ENCODE data around the gene AK8. TPM values are rescaled to one million over a fixed set of nuclear protein-coding genes. Genes with fewer than 3 reads are reported as not detected.

AK8 gene
- total RNA-seq, 1 donor from 2014 or later, result 0.22 TPM

DNA sequence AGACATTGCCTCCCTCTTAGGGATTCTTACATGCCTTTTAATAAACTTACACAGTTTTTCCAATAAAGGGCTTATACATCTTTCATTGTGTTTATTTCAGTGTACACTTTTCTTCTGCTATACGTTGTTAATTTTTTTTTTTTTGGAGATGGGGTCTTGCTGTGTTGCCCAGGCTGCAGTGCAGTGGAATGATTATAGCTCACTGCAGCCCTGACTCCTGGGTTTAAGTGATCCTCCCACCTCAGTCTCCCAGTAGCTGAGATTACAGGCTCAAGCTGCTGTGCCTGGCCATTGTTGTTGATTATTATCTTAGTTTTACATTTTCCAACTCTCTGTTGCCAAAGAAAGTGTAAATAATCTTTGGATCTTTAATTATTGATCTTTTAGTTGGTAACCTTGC, 118.0 kb downstream of the AK8 start:
- Mint-ChIP-seq H3K27me3 (ENCODE audit: low read depth) (peaks cover 42% of the 10 kb centered on the region), H3K4me1 (ENCODE audit: low read depth) (no peaks in the 10 kb centered on the region), H3K27ac (ENCODE audit: unreplicated experiment) (no peak overlapping the region), H3K4me3 (ENCODE audit: unreplicated experiment) (no peak overlapping the region), H3K9me3 (ENCODE audit: low read depth) (peaks cover 2% of the 10 kb centered on the region), H3K36me3 (ENCODE audit: low read depth) (peaks cover 1% of the 10 kb centered on the region)
- TF ChIP-seq, protein P1, sequence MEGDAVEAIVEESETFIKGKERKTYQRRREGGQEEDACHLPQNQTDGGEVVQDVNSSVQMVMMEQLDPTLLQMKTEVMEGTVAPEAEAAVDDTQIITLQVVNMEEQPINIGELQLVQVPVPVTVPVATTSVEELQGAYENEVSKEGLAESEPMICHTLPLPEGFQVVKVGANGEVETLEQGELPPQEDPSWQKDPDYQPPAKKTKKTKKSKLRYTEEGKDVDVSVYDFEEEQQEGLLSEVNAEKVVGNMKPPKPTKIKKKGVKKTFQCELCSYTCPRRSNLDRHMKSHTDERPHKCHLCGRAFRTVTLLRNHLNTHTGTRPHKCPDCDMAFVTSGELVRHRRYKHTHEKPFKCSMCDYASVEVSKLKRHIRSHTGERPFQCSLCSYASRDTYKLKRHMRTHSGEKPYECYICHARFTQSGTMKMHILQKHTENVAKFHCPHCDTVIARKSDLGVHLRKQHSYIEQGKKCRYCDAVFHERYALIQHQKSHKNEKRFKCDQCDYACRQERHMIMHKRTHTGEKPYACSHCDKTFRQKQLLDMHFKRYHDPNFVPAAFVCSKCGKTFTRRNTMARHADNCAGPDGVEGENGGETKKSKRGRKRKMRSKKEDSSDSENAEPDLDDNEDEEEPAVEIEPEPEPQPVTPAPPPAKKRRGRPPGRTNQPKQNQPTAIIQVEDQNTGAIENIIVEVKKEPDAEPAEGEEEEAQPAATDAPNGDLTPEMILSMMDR (IDR thresholded peaks at IDR 0.05), result no peak
- peak; percentile 6 for DNase-seq (ENCODE audit: low spot score)

DNA sequence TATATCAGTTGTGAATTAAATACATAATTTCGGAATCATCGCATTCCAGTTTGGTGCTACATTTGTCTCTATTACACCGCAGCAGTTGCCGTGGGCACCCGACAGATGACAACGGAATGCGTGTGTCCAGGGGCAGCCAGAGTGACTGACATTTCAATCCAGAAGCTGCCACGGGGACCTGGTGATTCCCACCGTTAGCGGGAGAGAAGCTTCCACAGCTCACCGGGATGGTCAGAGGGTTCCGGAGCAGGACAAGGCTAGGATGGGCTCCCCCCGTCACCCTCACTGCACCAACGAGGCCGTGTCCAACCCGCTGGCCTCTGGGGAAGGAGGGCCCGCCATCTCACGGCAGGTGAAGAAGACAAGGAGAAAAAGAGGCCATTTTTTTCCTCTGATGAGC, 121.1 kb downstream of the AK8 start:
- DNase-seq (ENCODE audit: low spot score), result peak; percentile 68
- Mint-ChIP-seq H3K4me1 (ENCODE audit: low read depth) (peaks cover 7% of the 10 kb centered on the region), H3K27me3 (ENCODE audit: low read depth) (peaks cover 35% of the 10 kb centered on the region), H3K27ac (ENCODE audit: unreplicated experiment) (no peak overlapping the region), H3K9me3 (ENCODE audit: low read depth) (no peaks in the 10 kb centered on the region), H3K36me3 (ENCODE audit: low read depth) (peaks cover 1% of the 10 kb centered on the region), H3K4me3 (ENCODE audit: unreplicated experiment) (no peak overlapping the region)
- TF ChIP-seq, protein P1 (IDR thresholded peaks at IDR 0.05), result no peak

DNA sequence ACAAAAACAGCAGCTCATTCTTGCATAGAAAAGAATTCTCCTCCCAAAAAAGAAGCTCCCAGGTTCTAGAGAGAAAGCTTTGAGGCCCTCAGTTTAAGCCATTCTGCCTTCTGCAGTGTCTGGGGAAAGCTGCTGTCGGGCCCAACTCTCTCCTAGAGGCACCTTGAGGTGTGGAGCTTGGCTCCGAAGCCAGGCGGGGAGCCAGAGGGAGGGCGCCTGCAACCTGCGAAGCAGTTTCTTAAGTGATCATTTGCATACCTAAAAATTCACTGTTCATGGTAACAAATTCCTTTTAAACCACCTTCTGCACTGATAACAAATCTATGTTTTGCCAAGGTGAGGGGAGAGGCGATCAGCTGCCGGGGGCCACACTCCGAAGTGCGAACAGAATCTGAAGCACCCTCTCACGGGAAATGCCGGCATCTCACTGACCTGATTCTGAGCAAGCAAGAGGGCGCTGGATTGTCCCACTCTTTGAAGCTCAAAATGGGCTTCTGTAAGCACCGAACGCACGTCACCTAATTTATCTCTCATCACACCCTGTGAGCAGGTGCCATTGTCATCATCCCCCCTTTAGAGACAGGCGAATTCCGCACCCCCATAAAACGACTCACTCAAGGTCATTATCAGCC, 121.8 kb downstream of the AK8 start:
- peaks cover 33% of the 10 kb centered on the region for H3K27me3 Mint-ChIP-seq (ENCODE audit: low read depth)
- no peak overlapping the region for H3K4me3 Mint-ChIP-seq (ENCODE audit: unreplicated experiment)
- no peaks in the 10 kb centered on the region for H3K9me3 Mint-ChIP-seq (ENCODE audit: low read depth)
- H3K27ac Mint-ChIP-seq (ENCODE audit: unreplicated experiment), result no peak overlapping the region
- H3K36me3 Mint-ChIP-seq (ENCODE audit: low read depth), result peaks cover 1% of the 10 kb centered on the region
- peak; percentile 27 for DNase-seq (ENCODE audit: low spot score)
- TF ChIP-seq, protein P1 (IDR thresholded peaks at IDR 0.05), result no peak
- H3K4me1 Mint-ChIP-seq (ENCODE audit: low read depth), result peaks cover 7% of the 10 kb centered on the region

DNA sequence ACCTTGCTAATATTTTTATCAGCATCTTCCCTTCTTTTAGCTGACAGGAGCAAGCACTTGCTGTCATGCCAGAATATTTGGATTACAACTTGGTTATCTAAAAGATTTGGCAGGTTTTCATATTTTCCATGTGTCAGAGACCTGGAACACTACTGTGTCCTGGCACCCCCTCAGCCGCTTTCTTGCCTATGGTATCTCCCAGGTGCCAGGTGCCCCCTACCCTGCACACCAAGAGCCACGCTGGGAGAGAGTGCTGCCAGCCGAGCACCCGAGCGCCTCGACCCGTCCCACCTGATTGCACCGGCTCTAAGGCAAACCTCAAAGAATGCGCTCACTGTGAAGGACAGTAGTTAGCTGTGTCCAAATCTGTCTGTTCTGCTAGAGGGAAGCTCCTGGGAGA, 123.0 kb downstream of the AK8 start:
- peaks cover 1% of the 10 kb centered on the region for H3K36me3 Mint-ChIP-seq (ENCODE audit: low read depth)
- H3K4me3 Mint-ChIP-seq (ENCODE audit: unreplicated experiment), result no peak overlapping the region
- TF ChIP-seq, protein P1 (IDR thresholded peaks at IDR 0.05), result no peak
- H3K27me3 Mint-ChIP-seq (ENCODE audit: low read depth), result peaks cover 30% of the 10 kb centered on the region
- peaks cover 7% of the 10 kb centered on the region for H3K4me1 Mint-ChIP-seq (ENCODE audit: low read depth)
- H3K9me3 Mint-ChIP-seq (ENCODE audit: low read depth), result no peaks in the 10 kb centered on the region
- no peak overlapping the region for H3K27ac Mint-ChIP-seq (ENCODE audit: unreplicated experiment)
- peak; percentile 73 for DNase-seq (ENCODE audit: low spot score)

DNA sequence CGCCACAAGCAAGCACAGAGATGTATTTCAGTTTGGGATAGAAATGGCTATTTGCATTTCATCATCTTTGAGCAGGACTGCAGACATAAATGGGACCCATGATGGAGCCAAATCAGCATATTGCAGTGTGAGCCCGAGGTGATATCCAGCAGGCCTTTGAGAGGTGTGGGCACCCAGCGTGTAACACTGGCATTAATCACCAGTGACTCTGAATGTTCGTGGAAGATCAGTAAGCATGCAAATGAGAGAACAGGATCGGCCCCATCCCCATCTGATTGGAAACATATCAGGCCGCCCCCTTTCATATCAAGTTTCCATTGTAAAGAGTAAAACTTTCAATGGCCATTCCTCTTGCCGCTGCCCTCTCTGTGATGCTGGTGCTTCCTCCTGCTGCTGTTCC, 123.8 kb downstream of the AK8 start:
- TF ChIP-seq, protein P1 (IDR thresholded peaks at IDR 0.05), result no peak
- no peaks in the 10 kb centered on the region for H3K9me3 Mint-ChIP-seq (ENCODE audit: low read depth)
- peaks cover 1% of the 10 kb centered on the region for H3K36me3 Mint-ChIP-seq (ENCODE audit: low read depth)
- peaks cover 23% of the 10 kb centered on the region for H3K27me3 Mint-ChIP-seq (ENCODE audit: low read depth)
- H3K4me3 Mint-ChIP-seq (ENCODE audit: unreplicated experiment), result no peak overlapping the region
- H3K27ac Mint-ChIP-seq (ENCODE audit: unreplicated experiment), result no peak overlapping the region
- H3K4me1 Mint-ChIP-seq (ENCODE audit: low read depth), result peaks cover 7% of the 10 kb centered on the region
- DNase-seq (ENCODE audit: low spot score), result peak; percentile 11

Data from chondrocyte (in vitro differentiated cells).